ENCODE results near the gene DGCR2.

DGCR2 gene

DNA sequence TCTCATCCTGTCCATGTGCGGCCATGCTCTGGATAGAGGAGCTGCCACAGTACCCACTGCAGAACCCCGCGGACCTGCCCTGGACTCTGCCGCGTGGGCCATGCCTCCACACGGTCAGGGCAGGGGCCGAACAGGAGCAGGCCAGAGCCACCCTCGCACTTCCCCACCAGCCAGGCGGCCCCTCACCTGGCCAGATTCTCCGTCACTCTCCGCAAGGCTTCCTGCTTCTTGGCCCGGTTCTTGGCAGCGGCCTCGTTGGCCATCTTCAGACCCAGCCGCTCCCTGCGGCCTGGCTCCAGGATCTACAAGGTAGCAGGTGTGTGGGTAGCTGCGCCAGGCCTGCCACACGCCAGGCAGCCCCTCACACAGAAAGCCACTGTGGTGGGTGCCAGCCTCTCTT lies 12.7 kb upstream of the DGCR2 start:
- no peak for DNase-seq (ENCODE audit: low read depth in 1 of 2, low spot score in 1 of 2)

DNA sequence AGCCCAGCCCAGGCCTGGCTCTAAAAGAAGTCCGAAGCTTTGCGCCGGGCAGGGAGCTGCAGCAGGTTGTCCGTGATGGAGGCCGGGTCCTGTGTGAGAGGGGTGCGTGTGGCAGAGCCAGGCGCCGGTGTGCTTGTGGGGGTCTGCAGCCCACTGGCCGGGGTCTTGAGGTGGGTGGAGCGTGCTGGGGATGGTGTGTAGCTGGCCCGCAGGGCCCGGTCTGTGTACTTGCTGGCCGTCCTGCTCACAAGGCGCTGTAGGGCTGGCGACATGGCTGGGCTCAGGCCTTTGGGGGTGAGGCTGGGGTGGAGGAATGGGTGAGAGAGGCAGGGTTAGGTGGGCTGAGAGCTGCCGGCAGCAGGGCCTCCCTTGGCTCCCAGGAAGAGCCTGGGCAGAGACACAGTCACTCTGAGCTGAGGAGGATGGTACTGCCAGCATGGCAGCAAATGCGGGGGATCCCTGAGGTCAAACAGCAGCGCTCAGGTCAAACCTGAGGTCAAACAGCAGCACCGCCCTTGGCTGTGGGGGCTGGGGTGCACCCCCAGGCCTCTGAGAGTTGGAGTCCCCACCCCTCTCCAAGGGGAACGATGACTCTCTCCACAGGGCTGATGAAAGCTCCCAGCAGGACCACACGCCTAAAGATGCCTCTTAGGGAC lies 12.1 kb upstream of the DGCR2 start:
- no peak overlapping the region for H3K4me3 ChIP-seq (replicated peaks; ENCODE audit: insufficient read depth, low read length)
- no peak overlapping the region for H3K27ac ChIP-seq (replicated peaks)
- TF ChIP-seq POLR2AphosphoS5 (IDR thresholded peaks at IDR 0.05; ENCODE audit: low read depth) (no peak), SPI1 (IDR thresholded peaks at IDR 0.05; ENCODE audit: borderline replicate concordance, low read depth) (no peak), GABPA (IDR thresholded peaks at IDR 0.05; ENCODE audit: low read depth) (no peak)
- TF ChIP-seq, protein P1, sequence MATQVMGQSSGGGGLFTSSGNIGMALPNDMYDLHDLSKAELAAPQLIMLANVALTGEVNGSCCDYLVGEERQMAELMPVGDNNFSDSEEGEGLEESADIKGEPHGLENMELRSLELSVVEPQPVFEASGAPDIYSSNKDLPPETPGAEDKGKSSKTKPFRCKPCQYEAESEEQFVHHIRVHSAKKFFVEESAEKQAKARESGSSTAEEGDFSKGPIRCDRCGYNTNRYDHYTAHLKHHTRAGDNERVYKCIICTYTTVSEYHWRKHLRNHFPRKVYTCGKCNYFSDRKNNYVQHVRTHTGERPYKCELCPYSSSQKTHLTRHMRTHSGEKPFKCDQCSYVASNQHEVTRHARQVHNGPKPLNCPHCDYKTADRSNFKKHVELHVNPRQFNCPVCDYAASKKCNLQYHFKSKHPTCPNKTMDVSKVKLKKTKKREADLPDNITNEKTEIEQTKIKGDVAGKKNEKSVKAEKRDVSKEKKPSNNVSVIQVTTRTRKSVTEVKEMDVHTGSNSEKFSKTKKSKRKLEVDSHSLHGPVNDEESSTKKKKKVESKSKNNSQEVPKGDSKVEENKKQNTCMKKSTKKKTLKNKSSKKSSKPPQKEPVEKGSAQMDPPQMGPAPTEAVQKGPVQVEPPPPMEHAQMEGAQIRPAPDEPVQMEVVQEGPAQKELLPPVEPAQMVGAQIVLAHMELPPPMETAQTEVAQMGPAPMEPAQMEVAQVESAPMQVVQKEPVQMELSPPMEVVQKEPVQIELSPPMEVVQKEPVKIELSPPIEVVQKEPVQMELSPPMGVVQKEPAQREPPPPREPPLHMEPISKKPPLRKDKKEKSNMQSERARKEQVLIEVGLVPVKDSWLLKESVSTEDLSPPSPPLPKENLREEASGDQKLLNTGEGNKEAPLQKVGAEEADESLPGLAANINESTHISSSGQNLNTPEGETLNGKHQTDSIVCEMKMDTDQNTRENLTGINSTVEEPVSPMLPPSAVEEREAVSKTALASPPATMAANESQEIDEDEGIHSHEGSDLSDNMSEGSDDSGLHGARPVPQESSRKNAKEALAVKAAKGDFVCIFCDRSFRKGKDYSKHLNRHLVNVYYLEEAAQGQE (IDR thresholded peaks at IDR 0.05; ENCODE audit: insufficient replicate concordance, low read depth): no peak
- TF ChIP-seq, protein P2, sequence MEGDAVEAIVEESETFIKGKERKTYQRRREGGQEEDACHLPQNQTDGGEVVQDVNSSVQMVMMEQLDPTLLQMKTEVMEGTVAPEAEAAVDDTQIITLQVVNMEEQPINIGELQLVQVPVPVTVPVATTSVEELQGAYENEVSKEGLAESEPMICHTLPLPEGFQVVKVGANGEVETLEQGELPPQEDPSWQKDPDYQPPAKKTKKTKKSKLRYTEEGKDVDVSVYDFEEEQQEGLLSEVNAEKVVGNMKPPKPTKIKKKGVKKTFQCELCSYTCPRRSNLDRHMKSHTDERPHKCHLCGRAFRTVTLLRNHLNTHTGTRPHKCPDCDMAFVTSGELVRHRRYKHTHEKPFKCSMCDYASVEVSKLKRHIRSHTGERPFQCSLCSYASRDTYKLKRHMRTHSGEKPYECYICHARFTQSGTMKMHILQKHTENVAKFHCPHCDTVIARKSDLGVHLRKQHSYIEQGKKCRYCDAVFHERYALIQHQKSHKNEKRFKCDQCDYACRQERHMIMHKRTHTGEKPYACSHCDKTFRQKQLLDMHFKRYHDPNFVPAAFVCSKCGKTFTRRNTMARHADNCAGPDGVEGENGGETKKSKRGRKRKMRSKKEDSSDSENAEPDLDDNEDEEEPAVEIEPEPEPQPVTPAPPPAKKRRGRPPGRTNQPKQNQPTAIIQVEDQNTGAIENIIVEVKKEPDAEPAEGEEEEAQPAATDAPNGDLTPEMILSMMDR (IDR thresholded peaks at IDR 0.05; ENCODE audit: insufficient read depth, low read length): no peak
- H3K27me3 ChIP-seq (ENCODE audit: insufficient read depth, poor library complexity, severe bottlenecking): no peaks in the 10 kb centered on the region
- no peak for DNase-seq (ENCODE audit: low read depth in 1 of 2, low spot score in 1 of 2)

More for the DNA sequence above, 12.7 kb upstream of the DGCR2 start:
- H3K4me3 ChIP-seq (replicated peaks; ENCODE audit: insufficient read depth, low read length): no peak overlapping the region
- no peak overlapping the region for H3K27ac ChIP-seq (replicated peaks)
- TF ChIP-seq SPI1 (IDR thresholded peaks at IDR 0.05; ENCODE audit: borderline replicate concordance, low read depth) (no peak), POLR2AphosphoS5 (IDR thresholded peaks at IDR 0.05; ENCODE audit: low read depth) (no peak), GABPA (IDR thresholded peaks at IDR 0.05; ENCODE audit: low read depth) (no peak)
- TF ChIP-seq, protein P2 (IDR thresholded peaks at IDR 0.05; ENCODE audit: insufficient read depth, low read length): no peak
- TF ChIP-seq, protein P1 (IDR thresholded peaks at IDR 0.05; ENCODE audit: insufficient replicate concordance, low read depth): no peak
- no peaks in the 10 kb centered on the region for H3K27me3 ChIP-seq (ENCODE audit: insufficient read depth, poor library complexity, severe bottlenecking)

DNA sequence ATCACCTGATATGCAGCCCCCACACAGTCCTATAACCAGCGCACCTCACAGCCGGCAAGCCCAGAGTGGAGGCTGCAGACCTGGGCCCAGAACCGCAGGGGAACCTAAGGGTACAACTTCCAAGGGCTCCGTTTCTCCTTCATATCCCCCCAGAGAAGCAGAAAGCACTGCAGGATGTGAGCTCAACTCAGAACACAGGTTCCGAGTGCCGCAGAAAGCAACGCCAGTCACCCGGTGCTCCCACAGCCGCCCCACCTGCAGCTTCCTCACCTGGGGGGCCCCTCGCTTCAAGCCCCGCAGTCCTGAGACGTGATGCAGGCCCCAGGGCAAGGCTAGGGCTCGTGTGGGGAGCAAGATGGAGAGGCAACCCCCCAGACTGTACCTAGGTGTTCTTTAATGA lies 11.3 kb upstream of the DGCR2 start:
- no peak for DNase-seq (ENCODE audit: low read depth in 1 of 2, low spot score in 1 of 2)
- TF ChIP-seq, protein P1 (IDR thresholded peaks at IDR 0.05; ENCODE audit: insufficient replicate concordance, low read depth): no peak
- TF ChIP-seq GABPA (IDR thresholded peaks at IDR 0.05; ENCODE audit: low read depth) (no peak), SPI1 (IDR thresholded peaks at IDR 0.05; ENCODE audit: borderline replicate concordance, low read depth) (no peak), POLR2AphosphoS5 (IDR thresholded peaks at IDR 0.05; ENCODE audit: low read depth) (no peak)
- TF ChIP-seq, protein P2 (IDR thresholded peaks at IDR 0.05; ENCODE audit: insufficient read depth, low read length): no peak
- H3K4me3 ChIP-seq (replicated peaks; ENCODE audit: insufficient read depth, low read length): no peak overlapping the region
- H3K27me3 ChIP-seq (ENCODE audit: insufficient read depth, poor library complexity, severe bottlenecking): no peaks in the 10 kb centered on the region
- no peak overlapping the region for H3K27ac ChIP-seq (replicated peaks)

Data from HL-60 (cell line).